Activated CD8-positive, alpha-beta T cell treated with anti-CD3 and anti-CD28 coated beads, Interleukin-2, amount 10 ng/mL, durations not matched to agents 7 days and 5 days (primary cell): ENCODE measurements around the gene HECTD1. TPM values are rescaled to one million over a fixed set of nuclear protein-coding genes. Genes with fewer than 3 reads are reported as not detected.
A peak's percentile ranks its signal among the peaks of the same experiment; 100 is the strongest.
"Not testable (repeated sequence)": the region's sequence is repeated elsewhere in the genome, so short reads cannot be mapped to it uniquely, and the experiment has no call there.

Experiments used
- ATAC-seq: fragments of 150-1000 bp; cut with Tn5 transposase; one replicate; pipeline ENCODE4 v1.10.0; 2021; ENCODE audit warnings: moderate library complexity
- CTCF ChIA-PET: fragments of 350-600 bp; sonication (Branson Sonifier 250); formaldehyde crosslinking; loops from one replicate; lab custom pipeline; 2021; ENCODE audit warnings: antibody characterized with exemption; lab: Charles Lee
- POLR2A ChIA-PET: fragments of 350-600 bp; sonication (Branson Sonifier 250); formaldehyde crosslinking; loops from one replicate; lab custom pipeline; 2021; ENCODE audit warnings: antibody characterized with exemption; lab: Charles Lee
- DNase-seq: peaks from one replicate; pipeline ENCODE4 v3.0.0-alpha.2; 2020
- H3K27ac Mint-ChIP-seq: one replicate; pipeline ENCODE4 v1.8.0; 2021; ENCODE audit warnings: mild to moderate bottlenecking, mixed read lengths
- H3K27me3 Mint-ChIP-seq: one replicate; pipeline ENCODE4 v1.8.0; 2021; ENCODE audit warnings: low read depth, mixed read lengths
- H3K36me3 Mint-ChIP-seq: one replicate; pipeline ENCODE4 v1.8.0; 2021; ENCODE audit warnings: low read depth, mixed read lengths
- H3K4me1 Mint-ChIP-seq: one replicate; pipeline ENCODE4 v1.8.0; 2021; ENCODE audit warnings: low read depth, mixed read lengths
- H3K4me3 Mint-ChIP-seq: one replicate; pipeline ENCODE4 v1.8.0; 2021; ENCODE audit warnings: mild to moderate bottlenecking, mixed read lengths
- H3K9me3 Mint-ChIP-seq: one replicate; pipeline ENCODE4 v1.8.0; 2022; ENCODE audit warnings: mixed read lengths; ENCODE audit not compliant: insufficient read depth
- total RNA-seq, 2 experiments: library from RNA; stranded (reverse); gene quantifications; one replicate each; pipeline ENCODE4 v1.2.3, GENCODE V29; 2021

The HECTD1 gene
- total RNA-seq, 2 experiments from 2014 or later, result 90.6 to 105 TPM

DNA sequence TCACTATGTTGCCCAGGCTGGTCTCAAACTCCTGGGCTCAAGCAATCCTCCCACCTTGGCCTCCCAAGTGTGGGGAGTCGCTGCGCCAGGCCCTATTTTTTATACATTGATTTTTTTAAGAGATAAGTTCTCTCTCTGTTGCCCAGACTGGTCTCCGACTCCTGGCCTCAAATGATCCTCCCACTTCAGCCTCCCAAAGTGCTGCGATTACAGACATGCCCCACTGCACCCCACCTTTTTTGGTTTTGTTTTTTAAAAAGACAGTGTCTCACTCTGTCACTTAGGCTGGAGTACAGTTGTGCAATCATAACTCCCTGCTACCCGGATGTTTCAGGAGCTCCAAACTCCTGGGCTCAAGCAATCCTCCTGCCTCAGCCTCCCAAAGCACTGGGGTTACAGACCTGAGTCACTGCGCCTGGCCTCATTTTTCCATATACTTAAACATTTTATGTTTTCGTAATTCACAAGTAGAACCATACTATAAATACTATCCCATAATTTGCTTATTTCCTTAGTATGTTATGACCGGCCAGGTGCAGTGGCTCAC, 16.8 kb downstream of the HECTD1 start:
- H3K27me3 Mint-ChIP-seq, result no peaks in the 10 kb centered on the region
- no peak overlapping the region for H3K27ac Mint-ChIP-seq
- CTCF ChIA-PET, result interaction anchor here (0.7 kb wide), 1 partner anchor 10 kb away, joined by 4 read pairs; no protein-coding TSS in a partner anchor
- H3K4me3 Mint-ChIP-seq, result no peak overlapping the region
- DNase-seq, result no peak
- POLR2A ChIA-PET, result no interaction called here
- peaks cover 10% of the 10 kb centered on the region for H3K4me1 Mint-ChIP-seq
- H3K36me3 Mint-ChIP-seq, result peaks cover 31% of the 10 kb centered on the region
- H3K9me3 Mint-ChIP-seq, result no peaks in the 10 kb centered on the region
- ATAC-seq, result no peak

DNA sequence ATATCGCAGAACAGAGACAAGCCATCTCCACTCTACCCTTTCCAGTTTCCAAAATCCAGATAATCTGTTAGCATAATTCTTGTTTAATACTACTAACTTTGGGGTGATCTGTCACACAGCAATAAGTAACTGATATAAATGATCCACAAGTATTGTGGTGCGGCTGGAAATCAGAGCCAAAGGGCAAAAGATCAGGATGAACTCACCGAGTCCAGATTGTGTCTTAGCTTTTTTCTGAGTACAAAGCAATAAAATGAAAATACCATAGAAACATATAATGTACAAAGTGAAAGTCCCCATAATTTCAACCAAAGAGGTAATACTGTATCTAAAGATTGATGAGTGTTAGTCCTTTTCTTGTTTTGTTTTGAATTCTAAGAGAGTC, 17.4 kb downstream of the HECTD1 start:
- CTCF ChIA-PET, result interaction anchor here (0.6 to 1.1 kb wide), 2 partner anchors 18 to 263 kb away, joined by 3 read pairs; partner anchors contain the start of gene HECTD1
- no peaks in the 10 kb centered on the region for H3K27me3 Mint-ChIP-seq

DNA sequence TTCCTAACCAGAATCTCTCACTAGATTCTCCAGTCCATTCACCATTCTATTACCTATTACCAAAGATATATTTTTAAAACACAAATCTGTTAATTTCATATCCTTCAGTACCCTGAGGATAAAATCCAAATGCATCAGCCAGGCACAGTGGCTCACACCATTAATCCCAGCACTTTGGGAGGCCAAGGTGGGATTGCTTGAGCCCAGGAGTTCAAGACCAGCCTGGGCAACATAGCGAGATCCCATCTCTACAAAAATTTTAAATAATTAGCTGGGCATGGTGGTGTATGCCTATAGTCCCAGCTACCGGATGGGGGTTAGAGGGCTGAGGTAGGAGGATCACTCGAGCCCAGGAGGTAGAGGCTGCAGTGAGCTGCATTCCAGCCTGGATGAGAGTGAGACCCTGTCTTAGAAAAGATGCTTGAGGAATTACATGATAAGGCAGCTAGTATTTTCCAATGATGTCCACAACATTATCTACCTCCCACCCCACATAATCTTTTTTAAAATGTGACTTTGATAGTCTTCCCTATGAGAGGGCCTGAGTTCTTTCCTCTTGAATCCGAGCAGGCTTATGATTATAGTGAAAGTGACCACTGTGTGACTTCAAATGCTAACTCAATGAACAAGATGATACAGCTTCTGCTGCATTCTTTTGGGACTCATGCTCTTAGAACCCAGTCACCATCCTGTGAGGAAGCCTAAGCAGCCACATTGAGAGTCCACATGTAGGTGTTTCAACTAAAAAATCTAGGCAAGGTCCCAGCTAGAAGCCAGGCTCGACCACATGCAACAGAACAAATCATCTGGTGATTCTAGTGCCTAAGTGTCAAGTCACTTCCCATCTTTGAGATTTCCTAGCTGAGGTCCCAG, 18.0 kb downstream of the HECTD1 start:
- ATAC-seq (no peak), DNase-seq (no peak)
- Mint-ChIP-seq H3K27ac (no peak overlapping the region), H3K9me3 (no peaks in the 10 kb centered on the region), H3K27me3 (no peaks in the 10 kb centered on the region), H3K4me1 (peaks cover 3% of the 10 kb centered on the region), H3K4me3 (no peak overlapping the region), H3K36me3 (peaks cover 29% of the 10 kb centered on the region)
- ChIA-PET POLR2A (interaction anchor here (0.6 kb wide), 1 partner anchor 18 kb away, joined by 3 read pairs; the partner anchor contains the start of gene HECTD1), CTCF (interaction anchor here (0.6 to 1.1 kb wide), 3 partner anchors 16 to 264 kb away, joined by 3 read pairs; partner anchors contain the start of gene HECTD1)

More for the DNA sequence above, 17.4 kb downstream of the HECTD1 start:
- Mint-ChIP-seq H3K4me1 (peaks cover 7% of the 10 kb centered on the region), H3K27ac (no peak overlapping the region), H3K9me3 (no peaks in the 10 kb centered on the region), H3K36me3 (peaks cover 32% of the 10 kb centered on the region), H3K4me3 (no peak overlapping the region)
- no peak for DNase-seq
- ATAC-seq, result no peak
- POLR2A ChIA-PET, result no interaction called here

DNA sequence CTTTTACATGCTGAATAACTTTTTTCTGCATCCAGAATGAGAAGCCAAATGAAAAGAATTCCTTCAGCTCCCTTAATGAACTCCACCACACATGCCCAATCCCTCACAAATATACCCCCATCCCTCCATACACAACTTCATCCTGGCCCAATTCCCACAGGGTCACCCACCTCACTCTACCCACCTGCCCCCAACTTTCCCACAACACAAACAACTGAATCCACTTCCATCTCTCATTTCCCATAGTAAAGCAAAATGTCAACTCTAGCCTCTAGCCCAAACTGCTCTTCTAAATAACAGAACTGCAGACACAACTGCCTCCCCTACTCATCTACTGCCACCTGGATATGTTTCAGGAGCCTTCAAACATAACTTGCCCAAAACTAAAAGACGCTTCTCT, 18.8 kb downstream of the HECTD1 start:
- Mint-ChIP-seq H3K4me3 (no peak overlapping the region), H3K4me1 (no peaks in the 10 kb centered on the region), H3K36me3 (peaks cover 24% of the 10 kb centered on the region), H3K27me3 (no peaks in the 10 kb centered on the region), H3K9me3 (no peaks in the 10 kb centered on the region), H3K27ac (no peak overlapping the region)
- ChIA-PET POLR2A (no interaction called here), CTCF (no interaction called here)
- ATAC-seq, result no peak
- no peak for DNase-seq

DNA sequence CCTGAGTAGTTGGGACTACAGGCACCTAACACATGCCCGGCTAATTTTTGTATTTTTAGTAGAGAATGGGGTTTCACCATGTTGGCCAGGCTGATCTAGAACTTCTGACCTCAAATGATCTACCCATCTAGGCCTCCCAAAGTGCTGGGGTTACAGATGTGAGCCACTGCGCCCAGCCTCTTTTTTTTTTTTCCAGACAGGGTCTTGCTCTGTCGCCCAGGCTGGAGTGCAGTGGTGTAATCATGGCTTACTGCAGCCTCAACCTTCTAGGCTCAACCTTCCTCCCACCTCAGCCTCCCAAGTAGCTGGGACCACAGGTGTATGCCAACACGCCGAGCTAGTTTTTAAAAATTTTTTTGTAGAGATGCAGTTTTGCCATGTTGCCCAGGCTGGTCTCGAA, 25.6 kb downstream of the HECTD1 start:
- H3K27me3 Mint-ChIP-seq, CTCF ChIA-PET, ATAC-seq, H3K9me3 Mint-ChIP-seq, H3K4me3 Mint-ChIP-seq, H3K4me1 Mint-ChIP-seq, DNase-seq, H3K27ac Mint-ChIP-seq: not testable (repeated sequence)
- POLR2A ChIA-PET, result interaction anchor here (1.3 kb wide), 1 partner anchor 25 kb away, joined by 3 read pairs; the partner anchor contains the start of gene HECTD1
- peaks cover 14% of the 10 kb centered on the region for H3K36me3 Mint-ChIP-seq

DNA sequence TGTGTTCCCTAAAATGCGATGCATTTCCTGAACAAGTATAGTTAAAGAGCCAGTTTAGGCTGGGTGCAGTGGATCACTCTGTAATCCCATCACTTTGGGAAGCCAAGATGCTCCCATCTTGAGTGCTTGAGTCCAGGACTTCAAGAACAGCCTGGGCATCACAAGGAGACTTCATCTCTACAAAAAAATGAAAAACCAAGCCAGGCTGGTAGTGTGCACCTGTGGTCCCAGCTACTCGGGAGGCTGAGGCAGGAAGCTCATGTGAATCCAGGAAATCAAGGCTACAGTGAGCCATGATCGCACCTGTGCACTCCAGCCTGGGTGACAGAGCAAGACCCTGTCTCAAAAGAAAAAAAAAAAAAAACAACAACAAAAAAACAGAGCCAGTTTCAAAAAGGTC, 26.3 kb downstream of the HECTD1 start:
- ATAC-seq, result no peak
- no peak overlapping the region for H3K27ac Mint-ChIP-seq
- no peak for DNase-seq
- peaks cover 16% of the 10 kb centered on the region for H3K36me3 Mint-ChIP-seq
- no peaks in the 10 kb centered on the region for H3K4me1 Mint-ChIP-seq
- H3K9me3 Mint-ChIP-seq, result no peaks in the 10 kb centered on the region
- no peak overlapping the region for H3K4me3 Mint-ChIP-seq
- H3K27me3 Mint-ChIP-seq, result no peaks in the 10 kb centered on the region
- ChIA-PET CTCF (interaction anchor here (1.4 kb wide), 1 partner anchor 10 kb away, joined by 4 read pairs; no protein-coding TSS in a partner anchor), POLR2A (no interaction called here)

DNA sequence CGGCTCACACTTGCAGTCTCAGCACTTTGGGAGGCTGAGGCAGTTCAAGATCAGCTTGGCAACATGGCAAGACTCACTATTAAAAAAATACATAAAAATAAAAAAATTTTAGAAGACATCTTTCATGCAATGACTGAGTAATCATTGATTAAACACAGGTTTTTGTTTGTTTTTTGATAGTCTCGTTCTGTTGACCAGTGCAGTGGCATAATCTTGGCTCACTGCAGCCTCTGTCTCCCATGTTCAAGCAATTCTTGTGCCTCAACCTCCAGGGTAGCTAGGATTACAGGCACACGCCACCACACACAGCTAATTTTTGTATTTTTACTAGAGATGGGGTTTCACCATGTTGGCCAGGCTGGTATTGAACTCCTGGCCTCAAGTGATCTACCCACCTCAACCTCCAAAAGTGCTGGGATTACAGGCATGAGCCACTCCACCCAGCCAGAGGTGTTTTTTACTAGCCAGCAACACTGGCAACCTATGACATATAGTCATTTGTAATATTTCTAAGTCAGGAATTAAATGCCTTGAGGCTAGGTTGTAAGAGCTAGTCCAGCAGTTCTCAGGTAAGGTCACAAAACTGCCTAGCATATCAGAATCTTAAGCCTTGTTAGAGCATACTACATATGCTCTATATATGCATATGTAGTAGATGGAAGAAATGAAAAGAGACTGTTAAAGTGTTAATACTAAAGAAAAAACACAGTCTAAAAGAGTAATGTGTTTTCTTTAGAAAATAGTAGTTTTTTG, 27.1 kb downstream of the HECTD1 start:
- Mint-ChIP-seq H3K4me1 (no peaks in the 10 kb centered on the region), H3K27ac (peak overlapping the region; percentile 20), H3K27me3 (no peaks in the 10 kb centered on the region), H3K36me3 (peaks cover 10% of the 10 kb centered on the region), H3K9me3 (no peaks in the 10 kb centered on the region), H3K4me3 (no peak overlapping the region)
- DNase-seq (no peak), ATAC-seq (no peak)
- POLR2A ChIA-PET, result no interaction called here
- CTCF ChIA-PET, result interaction anchor here (1.4 kb wide), 1 partner anchor 11 kb away, joined by 4 read pairs; no protein-coding TSS in a partner anchor

DNA sequence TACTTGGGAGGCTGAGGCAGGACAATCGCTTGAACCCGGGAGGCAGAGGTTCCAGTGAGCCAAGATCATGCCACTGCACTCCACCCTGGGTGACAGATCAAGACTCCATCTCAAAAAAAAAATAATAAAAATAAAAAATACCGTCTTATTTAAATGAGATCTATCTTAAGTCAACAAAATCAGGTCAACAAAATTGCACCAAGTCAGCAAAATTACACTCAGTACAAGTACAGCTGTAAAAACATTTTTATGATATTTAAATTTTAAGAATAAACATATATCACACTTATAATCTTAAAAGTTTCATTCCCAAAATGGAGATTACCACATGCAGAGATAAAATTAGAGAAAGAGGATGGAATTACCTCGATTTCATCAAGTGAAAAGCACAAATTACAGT, 33.2 kb downstream of the HECTD1 start:
- DNase-seq (no peak), ATAC-seq (no peak)
- no peaks in the 10 kb centered on the region for H3K27me3 Mint-ChIP-seq
- H3K27ac Mint-ChIP-seq, result no peak overlapping the region
- no peak overlapping the region for H3K4me3 Mint-ChIP-seq
- no peaks in the 10 kb centered on the region for H3K4me1 Mint-ChIP-seq
- ChIA-PET POLR2A (no interaction called here), CTCF (no interaction called here)
- H3K9me3 Mint-ChIP-seq, result no peaks in the 10 kb centered on the region
- peaks cover 43% of the 10 kb centered on the region for H3K36me3 Mint-ChIP-seq

DNA sequence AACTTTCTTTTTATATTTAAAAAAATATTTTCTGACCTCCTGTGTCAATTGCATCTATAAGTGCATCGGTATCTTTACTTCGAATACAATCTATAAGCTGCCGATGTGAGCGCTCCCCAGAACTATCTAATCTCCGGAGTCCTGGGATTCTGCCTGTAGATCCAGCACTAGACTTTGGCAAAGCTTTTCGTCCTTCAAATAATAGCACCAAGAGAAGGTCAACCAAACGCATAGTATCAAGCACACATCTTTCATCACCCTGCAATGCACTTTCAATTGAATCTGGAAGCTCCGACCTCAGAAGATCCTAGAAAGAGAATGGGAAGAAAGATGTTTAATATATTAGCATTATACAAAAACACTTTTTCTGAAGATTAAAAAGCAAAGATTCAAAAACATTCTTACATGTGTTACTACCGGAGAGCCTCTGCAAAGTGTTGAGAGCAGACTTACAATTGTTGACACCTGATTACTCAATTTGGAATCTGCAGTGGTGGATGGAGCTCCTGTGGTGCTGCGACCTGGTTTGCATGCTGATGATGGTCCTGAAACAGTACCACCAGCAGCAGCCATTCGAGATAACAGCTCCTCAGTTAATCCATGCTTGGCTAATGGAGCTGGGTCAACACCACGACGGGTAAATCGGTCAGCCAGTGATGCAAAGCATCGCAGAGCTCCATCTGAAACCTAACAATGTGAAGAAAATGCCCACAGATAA, 34.3 kb downstream of the HECTD1 start:
- H3K4me1 Mint-ChIP-seq, result no peaks in the 10 kb centered on the region
- no peaks in the 10 kb centered on the region for H3K9me3 Mint-ChIP-seq
- ChIA-PET POLR2A (interaction anchor here (1.2 kb wide), 1 partner anchor 33 kb away, joined by 3 read pairs; no protein-coding TSS in a partner anchor), CTCF (interaction anchor here (1.0 kb wide), 1 partner anchor 35 kb away, joined by 5 read pairs; the partner anchor contains the start of gene HECTD1)
- ATAC-seq, result no peak
- H3K4me3 Mint-ChIP-seq, result no peak overlapping the region
- DNase-seq, result no peak
- H3K27ac Mint-ChIP-seq, result no peak overlapping the region
- peaks cover 46% of the 10 kb centered on the region for H3K36me3 Mint-ChIP-seq
- H3K27me3 Mint-ChIP-seq, result no peaks in the 10 kb centered on the region

DNA sequence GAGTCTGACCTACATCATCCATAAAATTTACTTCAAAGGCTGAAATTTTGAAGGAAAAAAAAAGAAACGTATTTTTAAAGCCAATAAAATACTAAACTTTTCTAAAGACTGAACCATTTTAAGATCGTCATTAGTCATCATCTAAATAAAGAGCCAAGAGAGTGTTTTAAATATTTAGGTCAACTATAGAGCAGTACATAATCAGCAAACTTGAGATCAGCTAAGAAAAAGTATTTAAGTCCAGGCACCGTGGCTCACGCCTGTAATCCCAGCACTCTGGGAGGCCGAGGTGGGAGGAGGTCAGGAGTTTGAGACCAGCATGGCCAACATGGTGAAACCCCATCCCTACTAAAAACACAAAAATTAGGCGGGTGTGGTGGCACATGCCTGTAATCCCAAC, 35.5 kb downstream of the HECTD1 start:
- peaks cover 46% of the 10 kb centered on the region for H3K36me3 Mint-ChIP-seq
- ChIA-PET POLR2A (no interaction called here), CTCF (no interaction called here)
- H3K9me3 Mint-ChIP-seq, result no peaks in the 10 kb centered on the region
- H3K27me3 Mint-ChIP-seq, result no peaks in the 10 kb centered on the region
- no peak overlapping the region for H3K27ac Mint-ChIP-seq
- no peak overlapping the region for H3K4me3 Mint-ChIP-seq
- H3K4me1 Mint-ChIP-seq, result no peaks in the 10 kb centered on the region
- ATAC-seq (no peak), DNase-seq (no peak)

DNA sequence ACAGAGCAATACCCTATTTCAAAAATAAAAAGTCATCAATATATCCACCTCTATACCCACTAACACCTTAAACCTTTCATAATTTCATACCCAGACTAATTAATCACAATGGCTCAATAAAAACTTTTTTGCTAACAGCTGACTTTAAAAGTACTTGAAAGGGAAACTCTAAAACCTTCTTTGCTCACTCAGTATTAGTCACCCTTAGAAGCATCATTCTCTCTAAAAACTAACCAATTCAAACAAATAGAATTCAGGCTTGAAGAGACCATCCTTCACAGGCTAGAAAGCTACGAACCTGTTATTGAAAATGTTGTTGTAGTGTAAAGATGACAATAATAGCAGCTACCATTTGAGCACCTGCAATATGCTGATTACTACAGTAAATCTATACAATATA, 37.2 kb downstream of the HECTD1 start:
- H3K36me3 Mint-ChIP-seq, result peaks cover 52% of the 10 kb centered on the region
- no peaks in the 10 kb centered on the region for H3K27me3 Mint-ChIP-seq
- POLR2A ChIA-PET, result no interaction called here
- CTCF ChIA-PET, result no interaction called here
- peak overlapping the region; percentile 39 for H3K27ac Mint-ChIP-seq
- ATAC-seq, result no peak
- H3K9me3 Mint-ChIP-seq, result no peaks in the 10 kb centered on the region
- H3K4me1 Mint-ChIP-seq, result no peaks in the 10 kb centered on the region
- no peak overlapping the region for H3K4me3 Mint-ChIP-seq
- DNase-seq, result no peak
